Measurements from ENCODE around the gene MAGEB16.

MAGEB16 gene

DNA sequence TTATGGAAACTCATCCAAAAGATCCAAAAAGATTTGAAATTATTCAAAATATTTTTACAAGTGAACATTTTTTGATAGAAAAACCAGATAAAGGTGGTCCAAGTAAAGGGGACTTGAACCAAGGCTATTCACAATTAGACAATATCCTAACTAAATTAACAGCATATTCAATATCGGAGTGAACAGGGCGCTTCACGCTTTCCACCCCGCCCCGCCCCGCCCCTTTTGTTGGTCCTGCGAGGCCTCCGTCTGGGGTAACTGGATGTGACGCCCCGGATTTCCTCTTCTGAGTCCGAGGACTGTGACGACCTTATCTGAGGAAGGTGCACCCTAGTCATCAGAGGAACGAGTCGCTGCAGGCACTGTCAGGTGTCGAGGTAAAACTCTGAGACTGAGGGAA, at the start of gene MAGEB16:
MAGEB16 (plus strand) TSS at position 301 of the 400 bp plus-strand sequence. CDS start 3,855 bp downstream, outside the sequence.
- no peak for DNase-seq

DNA sequence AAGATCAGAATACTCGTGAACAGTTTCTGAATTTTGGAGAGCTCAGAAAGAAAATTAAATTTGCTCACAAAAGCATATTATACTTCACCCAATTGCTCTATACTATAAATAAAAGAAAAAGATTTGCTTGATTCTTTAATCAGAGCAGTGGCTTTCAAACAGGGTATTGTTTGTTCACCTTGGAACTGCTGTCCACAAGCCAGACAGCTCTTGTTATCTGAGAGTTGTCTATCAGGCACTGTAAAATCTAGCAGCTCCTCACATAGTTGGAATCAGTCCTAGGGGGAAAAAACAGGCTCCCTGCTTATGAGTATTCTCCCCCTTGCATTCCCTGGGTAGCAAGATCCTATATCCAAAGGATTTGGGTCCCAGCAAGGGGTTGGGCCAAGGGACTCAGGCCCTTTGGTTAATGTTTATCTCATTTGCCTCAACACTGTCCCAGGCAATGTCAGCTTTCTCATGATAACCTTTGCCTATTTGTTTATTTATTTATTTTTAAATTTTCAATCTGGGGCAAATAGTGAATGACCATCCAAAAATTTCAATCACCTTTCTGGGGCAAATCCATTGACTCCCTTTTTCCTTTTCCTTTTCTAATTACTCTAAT, 24.1 kb upstream of the MAGEB16 start:
- DNase-seq = no peak

GRCh38 chrX:35785075-35785474, 13.1 kb upstream of the MAGEB16 start:
- DNase-seq = no peak

DNA sequence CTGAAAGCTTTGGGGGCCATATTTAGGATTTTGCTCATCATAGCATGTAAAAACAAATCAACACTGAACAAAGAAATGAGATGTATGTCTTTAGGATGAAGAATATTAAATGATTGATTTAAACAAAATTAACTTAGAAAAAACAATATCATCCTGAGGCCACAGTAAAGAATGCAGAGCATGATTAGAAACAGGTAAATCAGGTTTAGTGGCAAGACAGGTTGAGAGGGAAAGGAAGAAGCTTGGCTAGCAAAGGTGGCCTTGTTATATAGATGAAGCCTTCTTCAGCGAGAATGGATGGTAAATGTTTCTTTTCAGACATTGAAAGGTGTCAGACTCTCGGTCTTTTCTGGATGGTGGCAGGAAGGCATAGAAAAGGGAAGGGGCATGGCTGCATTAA, 11.9 kb upstream of the MAGEB16 start:
- no peak for DNase-seq

DNA sequence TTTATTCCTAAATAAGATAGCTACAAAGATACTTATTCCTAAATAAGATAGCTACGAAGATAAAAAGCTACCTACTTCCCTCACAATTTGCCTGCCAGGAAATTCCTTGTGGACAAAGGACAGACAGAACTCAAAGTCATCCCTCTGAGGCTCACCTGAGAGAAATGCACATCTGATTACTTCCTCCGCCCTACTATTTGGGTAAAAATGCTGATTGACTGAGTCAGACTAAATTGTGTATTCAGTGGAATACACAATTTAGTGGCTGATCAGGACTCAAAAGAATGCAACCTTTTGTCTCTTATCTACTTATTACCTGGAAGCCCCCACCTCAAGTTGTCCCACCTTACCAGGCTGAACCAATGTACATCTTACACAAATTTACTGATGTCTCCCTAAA, 10.3 kb upstream of the MAGEB16 start:
- DNase-seq = no peak

DNA sequence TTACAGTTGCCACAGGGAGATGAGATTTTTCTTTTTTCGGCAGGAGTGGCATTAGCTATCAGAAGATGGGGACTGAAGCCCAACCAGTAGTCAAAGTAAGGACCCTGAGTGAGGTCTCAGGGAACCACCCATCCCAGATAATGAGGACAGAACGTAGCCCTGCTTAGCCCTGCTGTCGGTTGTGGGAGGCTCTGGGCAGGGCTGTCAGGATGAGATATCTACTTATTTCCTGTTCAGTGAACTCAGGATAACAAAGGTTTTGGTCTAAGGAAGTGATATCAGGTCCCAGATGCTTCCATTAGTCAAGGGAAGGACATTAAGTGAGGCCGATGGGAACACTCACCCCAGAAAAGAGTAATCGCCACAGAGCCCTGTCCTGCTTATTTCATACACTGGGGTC, 2.3 kb downstream of the MAGEB16 start:
- no peak for DNase-seq

DNA sequence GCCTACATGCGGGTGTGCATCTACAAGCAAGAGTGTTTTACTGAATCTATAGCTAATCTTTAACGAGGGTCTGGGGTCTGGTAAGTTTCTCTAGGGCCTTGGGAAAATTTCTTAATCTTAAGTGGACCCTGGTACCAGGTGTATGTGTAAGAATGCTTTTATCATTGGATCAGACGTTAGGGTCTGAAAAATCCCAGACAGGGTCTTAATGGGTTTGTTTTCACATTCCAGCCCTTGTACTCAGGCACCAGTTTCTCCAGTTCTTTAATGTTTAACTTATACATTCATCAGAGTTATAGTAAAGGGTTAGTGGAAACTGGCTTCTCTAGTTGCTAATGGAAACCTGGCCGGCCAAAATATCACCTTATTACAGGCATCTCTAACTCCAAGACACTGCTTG, 11.6 kb downstream of the MAGEB16 start:
- no peak for DNase-seq

- no peak for DNase-seq
Observed at GRCh38 chrX:35819241-35819640, 21.1 kb downstream of the MAGEB16 start.

GRCh38 chrX:35826503-35826902, 28.4 kb downstream of the MAGEB16 start:
- no peak for DNase-seq

DNA sequence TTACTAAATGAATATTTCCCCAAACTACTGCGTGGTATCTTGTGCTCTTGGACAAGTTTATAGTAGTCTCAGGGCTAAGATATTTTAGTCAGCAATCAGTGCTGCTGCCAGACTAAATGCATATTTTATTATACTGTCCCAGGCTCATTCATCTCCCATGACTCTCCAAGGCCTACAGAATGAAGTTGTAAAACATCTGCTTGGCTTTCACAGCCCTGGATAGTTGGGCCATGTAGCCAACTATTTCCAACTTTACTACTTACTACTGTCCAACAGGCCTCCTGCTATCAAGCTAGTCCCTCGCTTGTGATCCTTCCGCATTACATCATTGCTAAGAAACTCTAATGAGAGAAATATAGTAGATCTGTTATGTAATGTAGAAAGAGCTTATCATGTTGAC, 31.4 kb downstream of the MAGEB16 start:
- no peak for DNase-seq

DNA sequence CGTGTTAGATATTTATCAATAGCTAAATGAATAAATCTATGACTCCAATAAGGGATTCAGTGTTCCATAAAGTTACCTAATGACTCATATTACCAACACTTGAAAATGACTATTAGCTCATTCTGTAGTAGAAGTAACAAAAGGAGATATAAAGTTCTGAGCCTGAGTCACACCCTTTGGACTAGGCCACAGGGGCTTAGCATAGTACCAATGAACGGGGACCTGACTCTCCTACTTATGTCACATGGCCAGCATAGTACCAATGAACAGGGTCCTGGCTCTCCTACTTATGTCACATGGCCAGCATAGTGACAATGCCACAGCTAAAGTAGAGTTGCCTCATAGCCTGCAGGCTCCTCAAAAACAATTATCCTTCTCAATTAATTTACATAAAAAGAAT, 43.7 kb downstream of the MAGEB16 start:
- DNase-seq = no peak

GRCh38 chrX:35842674-35843073, 44.5 kb downstream of the MAGEB16 start:
- no peak for DNase-seq

DNA sequence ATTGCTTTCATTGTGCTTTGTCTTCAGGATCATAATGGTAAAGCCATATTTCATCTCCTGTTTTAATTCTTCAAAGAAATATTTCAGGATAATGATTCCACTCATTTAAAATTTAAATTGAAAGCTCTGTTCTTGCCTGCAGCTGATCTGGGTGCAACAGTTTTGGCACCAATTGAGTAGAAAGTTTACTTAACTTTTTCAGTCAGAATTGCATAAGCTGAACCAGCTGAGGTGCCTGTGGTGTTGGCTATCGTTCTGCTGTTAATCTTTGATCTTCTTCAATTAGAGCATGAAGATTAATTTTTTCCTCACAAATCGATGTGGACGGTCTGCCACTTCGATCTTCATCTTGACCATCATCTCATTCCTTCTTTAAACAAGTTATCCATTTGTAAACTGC, 49.6 kb downstream of the MAGEB16 start:
- no peak for DNase-seq

Measured in NCI-H82 (cell line).